Trophoblast cell (in vitro differentiated cells and primary cell): ENCODE measurements around the gene RBBP6.
"Not testable (repeated sequence)": the region's sequence is repeated elsewhere in the genome, so short reads cannot be mapped to it uniquely, and the experiment has no call there.

Experiments
- DNase-seq, 2 donors: peaks; one replicate each; pipeline ENCODE4 v3.0.0-alpha.2; 2016
- H2AFZ ChIP-seq: 2 replicates; pipeline ENCODE4 v1.6.1; 2013; ENCODE audit warnings: low read length, moderate library complexity, mild to moderate bottlenecking; ENCODE audit not compliant: insufficient read depth, poor library complexity
- H2AK5ac ChIP-seq: 2 replicates; pipeline ENCODE4 v1.6.1; 2013; ENCODE audit warnings: mild to moderate bottlenecking, low read length
- H2BK120ac ChIP-seq: 2 replicates; pipeline ENCODE4 v1.6.1; 2013; ENCODE audit warnings: low read length, mild to moderate bottlenecking, moderate library complexity; ENCODE audit not compliant: insufficient read depth, poor library complexity
- H2BK12ac ChIP-seq: 2 replicates; pipeline ENCODE4 v1.6.1; 2013; ENCODE audit warnings: mild to moderate bottlenecking, low read length, moderate library complexity
- H2BK5ac ChIP-seq: 2 replicates; pipeline ENCODE4 v1.6.1; 2013; ENCODE audit warnings: low read length, low read depth, moderate library complexity, mild to moderate bottlenecking; ENCODE audit not compliant: poor library complexity
- H3K14ac ChIP-seq: 2 replicates; pipeline ENCODE4 v1.6.1; 2013; ENCODE audit warnings: mild to moderate bottlenecking, low read length
- H3K18ac ChIP-seq: 2 replicates; pipeline ENCODE4 v1.6.1; 2013; ENCODE audit warnings: mild to moderate bottlenecking, low read length
- H3K23ac ChIP-seq: 2 replicates; pipeline ENCODE4 v1.6.1; 2013; ENCODE audit warnings: low read length
- H3K27ac ChIP-seq: 2 replicates; pipeline ENCODE4 v1.5.1; 2013; ENCODE audit warnings: low read depth, mild to moderate bottlenecking, inconsistent platforms, low read length, moderate library complexity
- H3K27me3 ChIP-seq: 2 replicates; pipeline ENCODE4 v1.6.1; 2013; ENCODE audit warnings: inconsistent platforms, mild to moderate bottlenecking, low read length, moderate library complexity; ENCODE audit not compliant: insufficient read depth
- H3K36me3 ChIP-seq, 2 experiments: 1 replicate in 1 of 2; 2 replicates in 1 of 2; pipeline ENCODE4 v1.6.1; 2013; ENCODE audit warnings: low read length in 2 of 2, mild to moderate bottlenecking in 2 of 2, moderate library complexity in 1 of 2; ENCODE audit not compliant: insufficient read depth in 2 of 2, control insufficient read depth in 1 of 2
- H3K4ac ChIP-seq: 2 replicates; pipeline ENCODE4 v1.6.1; 2013; ENCODE audit warnings: low read depth, mild to moderate bottlenecking, low read length, moderate library complexity
- H3K4me1 ChIP-seq, 2 experiments: 1 replicate in 1 of 2; 2 replicates in 1 of 2; pipeline ENCODE4 v1.6.1; 2013; ENCODE audit warnings: low read length in 2 of 2, mild to moderate bottlenecking in 2 of 2, moderate library complexity in 1 of 2; ENCODE audit not compliant: insufficient read depth in 2 of 2, control insufficient read depth in 1 of 2
- H3K4me2 ChIP-seq: 2 replicates; pipeline ENCODE4 v1.6.1; 2013; ENCODE audit warnings: inconsistent platforms, mild to moderate bottlenecking, low read length, moderate library complexity
- H3K4me3 ChIP-seq: 2 replicates; pipeline ENCODE4 v1.5.1; 2013; ENCODE audit warnings: mild to moderate bottlenecking, low read depth, low read length, inconsistent platforms
- H3K79me1 ChIP-seq: one replicate; pipeline ENCODE4 v1.6.1; 2013; ENCODE audit warnings: low read length
- H3K79me2 ChIP-seq: 2 replicates; pipeline ENCODE4 v1.6.1; 2013; ENCODE audit warnings: low read length, mild to moderate bottlenecking; ENCODE audit not compliant: control insufficient read depth, insufficient read depth, poor library complexity
- H3K9ac ChIP-seq: 2 replicates; pipeline ENCODE4 v1.6.1; 2013; ENCODE audit warnings: mild to moderate bottlenecking, low read length
- H3K9me3 ChIP-seq: 2 replicates; pipeline ENCODE4 v1.6.1; 2013; ENCODE audit warnings: low read depth, mild to moderate bottlenecking, control low read depth, inconsistent platforms, low read length; ENCODE audit not compliant: insufficient read depth
- H4K12ac ChIP-seq: 2 replicates; pipeline ENCODE4 v1.6.1; 2013; ENCODE audit warnings: low read depth, mild to moderate bottlenecking, low read length, moderate library complexity
- H4K8ac ChIP-seq: 2 replicates; pipeline ENCODE4 v1.6.1; 2013; ENCODE audit warnings: low read depth, mild to moderate bottlenecking, low read length, moderate library complexity
- H4K91ac ChIP-seq: one replicate; pipeline ENCODE4 v1.6.1; 2013; ENCODE audit warnings: low read depth, mild to moderate bottlenecking, low read length, moderate library complexity
- WGBS: extraction: QIAGEN DNeasy Blood & Tissue Kit; methylation state at CpG from one replicate; pipeline ENCODE4 v1.1.7; 2013; ENCODE audit warnings: missing lambda C conversion rate; ENCODE audit not compliant: insufficient read length, insufficient coverage; ENCODE audit errors: extremely low coverage; 5-methylcytosine and 5-hydroxymethylcytosine counted together

RBBP6 gene

DNA sequence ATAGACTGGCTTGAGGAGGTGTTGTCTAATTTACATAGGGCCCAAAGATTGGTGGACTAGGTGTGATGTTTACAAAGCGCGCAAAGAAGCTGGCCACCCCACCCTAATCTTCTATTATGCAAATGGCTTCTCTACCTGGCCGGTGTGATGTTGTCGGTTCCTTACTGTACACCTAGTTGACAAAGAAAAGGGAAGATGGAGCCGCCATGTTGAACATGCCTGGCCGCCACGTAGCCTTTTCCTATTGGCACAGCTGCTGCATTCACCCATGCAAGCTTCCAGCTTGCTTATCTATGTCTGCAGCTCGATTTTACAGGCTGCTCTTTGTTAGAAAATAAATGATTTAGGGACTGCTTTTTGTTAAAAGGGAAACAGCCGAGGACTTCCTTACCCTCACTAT lies 44.2 kb upstream of the RBBP6 start:
- not testable (repeated sequence) for H4K12ac ChIP-seq, H3K79me2 ChIP-seq, DNase-seq, H3K4me2 ChIP-seq, H3K4me3 ChIP-seq, H3K79me1 ChIP-seq, H3K36me3 ChIP-seq, H3K4me1 ChIP-seq, H3K18ac ChIP-seq, H2BK12ac ChIP-seq, H3K27ac ChIP-seq, H3K9me3 ChIP-seq, H3K23ac ChIP-seq, H2AFZ ChIP-seq, H3K9ac ChIP-seq, H4K8ac ChIP-seq, H2BK5ac ChIP-seq, H4K91ac ChIP-seq, H3K14ac ChIP-seq, H3K4ac ChIP-seq, H3K27me3 ChIP-seq, H2AK5ac ChIP-seq, H2BK120ac ChIP-seq
- no CpG with 5 or more reads among the region's 9 CpGs for whole genome bisulfite sequencing

DNA sequence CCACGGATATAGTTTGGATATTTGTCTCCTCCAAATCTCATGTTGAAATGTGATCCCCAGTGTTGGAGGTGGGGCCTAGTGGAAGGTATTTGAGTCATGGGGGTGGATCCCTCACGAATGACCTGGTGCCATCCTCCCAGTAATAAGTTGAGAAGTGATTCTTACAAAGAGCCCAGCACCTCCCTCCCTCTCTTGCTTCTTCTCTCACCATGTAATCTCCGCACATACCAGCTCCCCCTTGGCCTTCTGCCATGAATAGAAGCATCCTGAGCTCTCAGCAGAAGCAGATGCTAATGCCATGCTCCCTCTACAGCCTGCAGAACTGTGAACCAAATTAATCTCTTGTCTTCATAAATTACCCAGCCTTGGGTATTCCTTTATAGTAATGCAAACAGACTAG lies 41.9 kb upstream of the RBBP6 start:
- Histone ChIP-seq H3K9ac (no peak overlapping the region), H3K36me3 (no peaks in the 10 kb centered on the region), H4K12ac (no peak overlapping the region), H3K4me2 (no peak overlapping the region), H3K18ac (no peak overlapping the region), H2BK120ac (no peak overlapping the region), H3K23ac (no peak overlapping the region), H3K4me3 (no peak overlapping the region), H4K91ac (no peak overlapping the region), H3K79me2 (no peaks in the 10 kb centered on the region), H3K4me1 (no peaks in the 10 kb centered on the region), H3K9me3 (no peaks in the 10 kb centered on the region), H2AK5ac (no peak overlapping the region), H3K4ac (no peak overlapping the region), H3K79me1 (no peaks in the 10 kb centered on the region), H2BK12ac (no peak overlapping the region), H3K14ac (no peak overlapping the region), H3K27ac (no peak overlapping the region), H2BK5ac (no peak overlapping the region), H2AFZ (no peak overlapping the region), H3K27me3 (no peaks in the 10 kb centered on the region), H4K8ac (no peak overlapping the region)
- WGBS = no CpG with 5 or more reads among the region's 3 CpGs
- DNase-seq = no peak

DNA sequence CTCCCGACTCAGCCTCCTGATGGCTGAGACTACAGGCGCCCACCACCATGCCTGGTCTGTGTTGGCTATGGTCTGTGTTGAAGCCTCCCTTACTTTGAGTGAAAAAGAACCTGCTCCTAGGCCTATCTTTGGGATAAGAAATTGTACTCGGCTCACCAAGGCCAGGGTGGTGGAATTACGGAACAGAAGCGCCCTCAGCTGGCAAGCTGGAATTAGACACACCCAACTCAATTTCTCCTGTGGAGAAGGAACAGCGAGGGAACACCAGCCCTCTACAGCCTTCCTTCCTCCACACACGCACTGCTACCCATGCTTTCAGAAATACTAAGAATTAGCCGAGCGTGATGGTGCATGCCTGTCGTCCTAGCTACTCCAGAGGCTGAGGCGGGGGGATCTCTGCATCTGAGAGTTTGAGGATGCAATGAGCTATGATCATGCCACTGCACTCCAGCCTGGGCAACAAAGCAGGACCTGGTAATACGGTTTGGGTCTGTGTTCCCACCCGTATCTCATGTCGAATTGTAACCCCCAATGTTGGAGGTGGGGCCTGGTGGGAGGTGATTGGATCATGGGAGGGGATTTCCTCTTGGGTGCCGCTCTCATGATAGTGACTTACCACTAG lies 40.1 kb upstream of the RBBP6 start:
- Histone ChIP-seq H3K4me1 (no peaks in the 10 kb centered on the region), H3K14ac (no peak overlapping the region), H4K91ac (no peak overlapping the region), H3K79me2 (no peaks in the 10 kb centered on the region), H3K36me3 (no peaks in the 10 kb centered on the region), H3K27me3 (no peaks in the 10 kb centered on the region), H4K12ac (no peak overlapping the region), H2AFZ (no peak overlapping the region), H2BK120ac (no peak overlapping the region), H3K9me3 (no peaks in the 10 kb centered on the region), H3K18ac (no peak overlapping the region), H2BK12ac (no peak overlapping the region), H3K23ac (no peak overlapping the region), H3K79me1 (no peaks in the 10 kb centered on the region), H2BK5ac (no peak overlapping the region), H3K4me2 (no peak overlapping the region), H3K27ac (no peak overlapping the region), H3K9ac (no peak overlapping the region), H4K8ac (no peak overlapping the region), H3K4me3 (no peak overlapping the region), H3K4ac (no peak overlapping the region), H2AK5ac (no peak overlapping the region)
- no CpG with 5 or more reads among the region's 15 CpGs for WGBS
- peak; percentile 40 to 63 for DNase-seq

- Histone ChIP-seq H4K91ac (no peak overlapping the region), H4K8ac (no peak overlapping the region), H3K23ac (no peak overlapping the region), H2AFZ (no peak overlapping the region), H2BK12ac (no peak overlapping the region), H3K4me3 (no peak overlapping the region), H3K79me2 (no peaks in the 10 kb centered on the region), H2AK5ac (no peak overlapping the region), H2BK5ac (no peak overlapping the region), H3K9me3 (no peaks in the 10 kb centered on the region), H3K4me1 (peaks cover 0 to 3% of the 10 kb centered on the region in 2 experiments), H2BK120ac (no peak overlapping the region), H3K79me1 (no peaks in the 10 kb centered on the region), H3K14ac (no peak overlapping the region), H3K36me3 (no peaks in the 10 kb centered on the region), H3K9ac (no peak overlapping the region), H3K4me2 (no peak overlapping the region), H3K4ac (no peak overlapping the region), H3K27ac (no peak overlapping the region), H3K27me3 (no peaks in the 10 kb centered on the region), H4K12ac (no peak overlapping the region), H3K18ac (no peak overlapping the region)
- DNase-seq = peak; percentile 57 to 84
- no CpG with 5 or more reads among the region's 18 CpGs for WGBS
Observed at GRCh38 chr16:24504472-24505345, 34.7 kb upstream of the RBBP6 start.
